A549 (cell line): ENCODE measurements around the gene FAM228B. TPM values are rescaled to one million over a fixed set of nuclear protein-coding genes. Genes with fewer than 3 reads are reported as not detected.

Experiments
- ATAC-seq, 2 experiments: fragments of 200-7000 bp in 1 of 2; fragments of >200 bp in 1 of 2; cut with Nextera tagmentation in 1 of 2; cut with Tn5 transposase in 1 of 2; 3 replicates each; pipeline versions ENCODE4 v1.8.0 to v1.9.1; 2018 to 2020; ENCODE audit warnings: mild to moderate bottlenecking in 1 of 2, moderate library complexity in 1 of 2
- CTCF ChIA-PET: fragments of 300-600 bp; sonication (Branson Sonifier 250); formaldehyde crosslinking; extraction: SDS; loops from one replicate; lab custom pipeline; 2021; ENCODE audit warnings: antibody characterized with exemption, inconsistent platforms; lab: Yijun Ruan, JAX
- POLR2A ChIA-PET: fragments of 350-600 bp; formaldehyde crosslinking; extraction: SDS; loops from one replicate; lab custom pipeline; 2021; ENCODE audit warnings: antibody characterized with exemption, inconsistent platforms; lab: Yijun Ruan, JAX
- DNase-seq, 2 experiments: peaks; one replicate each; pipeline versions ENCODE4 v3.0.0 to v3.0.0-alpha.2; 2011 to 2016; ENCODE audit warnings: low read depth in 1 of 2, low spot score in 1 of 2
- FAIRE-seq: peaks from 2 replicates; lab custom pipeline; 2011; peaks lifted over from hg19 to GRCh38; lab: Jason Lieb, UNC
- H3K27ac ChIP-seq, 2 experiments: fragments of >200 bp; sonication (Bioruptor Twin); formaldehyde crosslinking; 3 replicates each; pipeline ENCODE4 v1.5.1; 2016 to 2017
- H3K4me1 ChIP-seq: fragments of >200 bp; sonication (Bioruptor Twin); formaldehyde crosslinking; 3 replicates; pipeline ENCODE4 v1.6.1; 2016
- H3K4me2 ChIP-seq: fragments of >200 bp; sonication (Bioruptor Twin); formaldehyde crosslinking; 3 replicates; pipeline ENCODE4 v1.6.1; 2016
- H3K4me3 ChIP-seq: fragments of >200 bp; sonication (Bioruptor Twin); formaldehyde crosslinking; 3 replicates; pipeline ENCODE4 v1.5.1; 2016
- H3K9me3 ChIP-seq: fragments of >200 bp; sonication (Bioruptor Twin); formaldehyde crosslinking; 3 replicates; pipeline ENCODE4 v1.6.1; 2016
- BHLHE40 ChIP-seq: IDR thresholded peaks from 2 replicates; pipeline ENCODE4 v1.6.1; 2012; ENCODE audit warnings: low read depth, low read length, inconsistent platforms
- CBX8 ChIP-seq: fragments of 200-600 bp; sonication (generic); IDR thresholded peaks from 2 replicates; pipeline ENCODE4 v1.6.1; 2016
- CTCF ChIP-seq: fragments of >200 bp; sonication (Bioruptor Twin); formaldehyde crosslinking; IDR thresholded peaks from 3 replicates; pipeline ENCODE4 v1.5.1; 2016
- ELK1 ChIP-seq: fragments of 150-350 bp; IDR thresholded peaks from 2 replicates; pipeline ENCODE4 v1.6.1; 2014; ENCODE audit warnings: low read depth, mild to moderate bottlenecking, low read length
- FOSL2 ChIP-seq, 2 experiments: fragments of 450-650 bp in 1 of 2; fragments of >200 bp in 1 of 2; sonication (Bioruptor Twin) in 1 of 2; formaldehyde crosslinking; IDR thresholded peaks; 2 replicates each; pipeline versions ENCODE4 v1.5.0 to v1.6.1; 2016 to 2020; ENCODE audit warnings: mild to moderate bottlenecking in 1 of 2, moderate library complexity in 1 of 2
- FOXS1 ChIP-seq: fragments of 250-450 bp; sonication (Bioruptor Pico); IDR thresholded peaks from 2 replicates; pipeline ENCODE4 v1.5.0; 2020; ENCODE audit warnings: mild to moderate bottlenecking, moderate library complexity
- MAFK ChIP-seq: fragments of 450-650 bp; IDR thresholded peaks from 2 replicates; pipeline ENCODE4 v1.6.1; 2014; ENCODE audit not compliant: partially characterized antibody
- NPAS2 ChIP-seq: fragments of 250-450 bp; sonication (Bioruptor Pico); IDR thresholded peaks from 2 replicates; pipeline ENCODE4 v1.8.0; 2022; ENCODE audit warnings: mild to moderate bottlenecking, moderate library complexity, borderline replicate concordance
- PHF8 ChIP-seq: fragments of 200-600 bp; sonication (generic); IDR thresholded peaks from 2 replicates; pipeline ENCODE4 v1.6.1; 2016; ENCODE audit warnings: low read depth, mild to moderate bottlenecking, antibody characterized with exemption, moderate library complexity, borderline replicate concordance
- RCOR1 ChIP-seq: fragments of 150-350 bp; IDR thresholded peaks from 2 replicates; pipeline ENCODE4 v1.6.1; 2014; ENCODE audit warnings: antibody characterized with exemption, low read length, low read depth
- REST ChIP-seq: fragments of 200-600 bp; sonication (generic); IDR thresholded peaks from 2 replicates; pipeline ENCODE4 v1.6.1; 2016; ENCODE audit warnings: antibody characterized with exemption, mild to moderate bottlenecking, moderate library complexity
- SMC3 ChIP-seq: fragments of >200 bp; sonication (Bioruptor Twin); formaldehyde crosslinking; IDR thresholded peaks from 3 replicates; pipeline ENCODE4 v1.6.1; 2018; ENCODE audit warnings: inconsistent platforms
- SREBF2 ChIP-seq: fragments of 450-650 bp; IDR thresholded peaks from 2 replicates; pipeline ENCODE4 v1.6.1; 2014; ENCODE audit warnings: mild to moderate bottlenecking, moderate library complexity
- TFCP2L1 ChIP-seq: fragments of 250-450 bp; sonication (Bioruptor Pico); IDR thresholded peaks from 2 replicates; pipeline ENCODE4 v1.5.0; 2021; ENCODE audit warnings: mild to moderate bottlenecking
- ZFP36 ChIP-seq: fragments of 450-650 bp; IDR thresholded peaks from 2 replicates; pipeline ENCODE4 v1.6.1; 2014; ENCODE audit warnings: borderline replicate concordance; ENCODE audit not compliant: partially characterized antibody
- ZNF302 ChIP-seq: fragments of 250-450 bp; sonication (Bioruptor Pico); IDR thresholded peaks from 2 replicates; pipeline ENCODE4 v1.9.0; 2021; ENCODE audit warnings: inconsistent platforms, mild to moderate bottlenecking, moderate library complexity
- ZSCAN20 ChIP-seq: fragments of 250-450 bp; sonication (Bioruptor Pico); IDR thresholded peaks from 2 replicates; pipeline ENCODE4 v1.8.0; 2022; ENCODE audit warnings: mild to moderate bottlenecking, moderate library complexity
- WGBS: methylation state at CpG from one replicate; pipeline ENCODE4 v1.1.6; 2017; ENCODE audit errors: missing lambda C conversion rate; 5-methylcytosine and 5-hydroxymethylcytosine counted together
- polyA plus RNA-seq, 4 experiments: library from polyadenylated mRNA; depleted of rRNA in 3 of 4; stranded (reverse); fragments of >200 nt; fragmentation: RNase III in 1 of 4; extraction: RNeasy Plus Mini Kit Qiagen cat#74134 plus additional on column Dnase treatment in 1 of 4; gene quantifications; 2 replicates in 3 of 4; 3 replicates in 1 of 4; pipeline ENCODE4 v1.2.3, GENCODE V29; 2011 to 2017

FAM228B gene
- polyA plus RNA-seq, 2 of the 4 experiments (the other 2 are of a cell fraction), result 3.8 to 7.6 TPM

DNA sequence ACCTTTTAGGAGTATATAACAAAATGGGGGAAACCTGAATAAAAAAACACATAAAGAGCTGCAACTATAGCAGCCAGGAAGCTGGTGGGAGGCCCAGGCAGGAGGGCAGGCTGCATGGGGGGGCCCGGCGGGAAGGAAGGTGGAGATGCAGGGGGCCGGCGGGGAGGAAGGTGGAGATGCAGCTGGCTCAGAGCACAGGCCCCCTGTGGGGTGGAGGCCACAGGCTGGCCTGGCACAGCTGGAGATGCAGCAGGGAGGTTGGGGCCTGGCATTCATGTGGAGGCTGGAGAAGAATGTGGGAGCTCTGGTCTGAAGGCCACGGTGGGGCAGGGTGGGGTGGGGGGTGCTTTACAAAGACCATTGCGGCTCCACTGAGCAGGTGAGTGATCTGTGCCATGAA is 83.0 kb downstream of the FAM228B start (continued):
- TF ChIP-seq REST (no peak), MAFK (no peak), FOSL2 (IDR thresholded peaks at IDR 0.05) (no peak), FOSL2 (CRISPR knock-in tag; IDR thresholded peaks at IDR 0.05) (no peak), RCOR1 (no peak)
- TF ChIP-seq, all 56 proteins: peak for 0

DNA sequence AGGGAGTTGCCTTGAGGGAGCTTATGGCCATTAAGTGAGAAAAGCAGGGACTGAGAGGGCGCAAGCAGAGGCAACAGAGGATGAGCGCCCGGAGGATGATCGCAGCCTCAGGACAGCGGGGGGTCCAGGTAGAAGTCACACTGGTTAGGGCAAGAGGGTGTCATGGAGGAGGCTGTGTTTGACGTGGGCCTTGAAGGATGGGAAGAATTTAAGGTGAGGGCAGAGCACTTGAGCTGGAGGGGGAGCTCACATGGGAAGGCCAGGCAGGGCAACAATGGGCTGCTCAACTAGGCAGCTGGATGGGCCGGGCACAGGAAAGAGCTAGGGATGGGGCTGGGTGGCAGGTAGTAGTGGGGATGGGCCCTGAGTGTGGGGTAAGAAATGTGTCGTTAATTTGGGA is 83.4 kb downstream of the FAM228B start:
- ATAC-seq, result no peak
- H3K9me3 ChIP-seq, result no peaks in the 10 kb centered on the region
- H3K4me3 ChIP-seq, result no peak overlapping the region
- POLR2A ChIA-PET, result no interaction called here
- no peak for FAIRE-seq
- DNase-seq, result no peak
- H3K4me2 ChIP-seq, result no peak overlapping the region
- CTCF ChIA-PET, result interaction anchor here (1.4 to 2.7 kb wide), 3 partner anchors 14 to 123 kb away, joined by 3 to 11 read pairs (median 5); partner anchors contain the start of gene TP53I3
- TF ChIP-seq TFCP2L1 (CRISPR knock-in tag) (no peak), REST (no peak), FOXS1 (CRISPR knock-in tag) (no peak), PHF8 (no peak), SMC3 (no peak), CBX8 (no peak), ZSCAN20 (CRISPR knock-in tag) (no peak), CTCF (no peak), ZNF302 (CRISPR knock-in tag) (no peak), ZFP36 (no peak), BHLHE40 (no peak), SREBF2 (no peak), NPAS2 (no peak), ELK1 (no peak)
- TF ChIP-seq, all 56 proteins: peak for 0
- WGBS, result 80% methylated on average over 8 of the region's 8 CpGs
- no peaks in the 10 kb centered on the region for H3K4me1 ChIP-seq
- H3K27ac ChIP-seq, result no peak overlapping the region
